Heart left ventricle (tissue), 16 donors: ENCODE data around the gene BAG3. TPM values are rescaled to one million over a fixed set of nuclear protein-coding genes. Genes with fewer than 3 reads are reported as not detected.
A peak's percentile ranks its signal among the peaks of the same experiment; 100 is the strongest.
"Not testable (repeated sequence)": the region's sequence is repeated elsewhere in the genome, so short reads cannot be mapped to it uniquely, and the experiment has no call there.

Experiments
- ATAC-seq, 4 donors: fragments of 200-7000 bp; cut with Tn5 transposase; one replicate each; pipeline ENCODE4 v1.9.1; 2020 to 2022; ENCODE audit warnings: moderate library complexity in 4 of 4, mild to moderate bottlenecking in 3 of 4, moderate number of reproducible peaks in 1 of 4
- DNase-seq, 5 donors: peaks; one replicate each; pipeline ENCODE4 v3.0.0-alpha.2; 2020
- H3K27ac ChIP-seq, 12 donors: fragments of 200-600 bp; sonication (generic) in 4 of 12; one replicate each; pipeline versions ENCODE4 v1.5.0 to v1.8.0; 2016 to 2022; ENCODE audit warnings: mild to moderate bottlenecking in 2 of 12
- H3K27me3 ChIP-seq, 9 donors: fragments of 200-600 bp; sonication (generic) in 2 of 9; one replicate each; pipeline versions ENCODE4 v1.5.1 to v1.8.0; 2016 to 2022; ENCODE audit warnings: mild to moderate bottlenecking in 3 of 9
- H3K36me3 ChIP-seq, 9 donors: fragments of 200-600 bp; sonication (generic) in 2 of 9; one replicate each; pipeline versions ENCODE4 v1.5.0 to v1.8.0; 2018 to 2022; ENCODE audit warnings: mild to moderate bottlenecking in 2 of 9
- H3K4me1 ChIP-seq, 12 donors: fragments of 200-600 bp; sonication (generic) in 4 of 12; one replicate each; pipeline versions ENCODE4 v1.5.0 to v1.8.0; 2016 to 2022; ENCODE audit warnings: mild to moderate bottlenecking in 3 of 12
- H3K4me3 ChIP-seq, 12 donors: fragments of 200-600 bp; sonication (generic) in 4 of 12; one replicate each; pipeline versions ENCODE4 v1.5.0 to v1.8.0; 2017 to 2022; ENCODE audit warnings: mild to moderate bottlenecking in 9 of 12, moderate library complexity in 4 of 12
- H3K9me3 ChIP-seq, 12 donors: fragments of 200-600 bp; sonication (generic) in 4 of 12; one replicate each; pipeline versions ENCODE4 v1.5.0 to v1.8.0; 2016 to 2022; ENCODE audit warnings: mild to moderate bottlenecking in 1 of 12
- CTCF ChIP-seq, 12 donors: fragments of 200-600 bp; sonication (generic) in 4 of 12; IDR thresholded peaks; one replicate each; pipeline versions ENCODE4 v1.5.0 to v1.8.0; 2018 to 2022; ENCODE audit warnings: antibody characterized with exemption in 12 of 12, mild to moderate bottlenecking in 5 of 12
- POLR2A ChIP-seq, 2 donors: fragments of 450-650 bp; IDR thresholded peaks; one replicate each; pipeline ENCODE4 v1.6.1; 2017; ENCODE audit warnings: antibody characterized with exemption in 2 of 2, mild to moderate bottlenecking in 2 of 2, moderate library complexity in 2 of 2
- WGBS, 4 donors: extraction: QIAGEN DNeasy Blood & Tissue Kit in 2 of 4; methylation state at CpG; one replicate each; pipeline versions ENCODE4 v1.1.5 to v1.1.7; 2013 to 2018; 5-methylcytosine and 5-hydroxymethylcytosine counted together
- intact Hi-C, 10 donors: fragments of 100-400 bp; cut with DNase I; formaldehyde crosslinking; loops; one replicate each; pipeline versions ENCODE4 v1.11.1 to v1.14.2; 2022
- polyA plus RNA-seq, 2 donors: library from polyadenylated mRNA; stranded (reverse); fragments of 200-250 nt; gene quantifications; one replicate each; pipeline ENCODE4 v1.2.3, GENCODE V29; 2013
- total RNA-seq, 9 donors: library from RNA; depleted of rRNA in 2 of 9; stranded (reverse); fragments of >200 nt in 2 of 9; fragmentation: NEBNext Ultra II Directional in 3 of 9; extraction: Animal tissue kit (Norgen Biotek cat#: 25700) in 3 of 9; gene quantifications; one replicate each; pipeline versions ENCODE4 v1.1.0 to v1.2.4, GENCODE V29; 2016 to 2023
- donor health status: ischemic (EF 13 %, LVEDD 7.1; RV severe dilation, severe dysfunction).
- donor health status: healthy with polysubstance abuse.
- donor health status: DM: no; HTN: yes; CAD: no.
- donor health status: DM: no; HTN: no; CAD: no.
- donor health status: ischemic (EF 25% LVEDD 6.9; RV normal size, moderate dysfunction).
- donor health status: ischemic (EF 25% LVEDD 5.7; RV mildly dilated, moderate dysfunction).
- donor health status: healthy.
- donor health status: DM: yes; HTN: yes; CAD: no.
- donor health status: ischemic (EF 35%, LVEDD 5.7; RV mildly dilated, moderate dysfunction).
- donor health status: nonischemic (EF 11% LVEDD 7.7; RV severe dilation, severe dysfunction).
- donor health status: DM: yes; HTN: yes; CAD: no.
- donor health status: PGD.
- donor health status: ischemic (EF 29% LVEDD 5.4; RV normal size, mild dysfunction).
- donor health status: nonischemic (EF 23%, LVEDD 6.1; RV moderate dilation, normal function).

The BAG3 gene
- total and polyA plus RNA-seq, 11 donors: 78.8 to 271 (median 141) TPM

- TF ChIP-seq POLR2A (IDR thresholded peaks at IDR 0.05) (no peak), CTCF (IDR thresholded peaks at IDR 0.05) (no peak)
Observed at GRCh38 chr10:119702583-119702982, 51.4 kb downstream of the BAG3 start.

GRCh38 chr10:119703903-119704508, 52.8 kb downstream of the BAG3 start:
- intact Hi-C loops: no loop called here
- H3K36me3 ChIP-seq: no peaks in the 10 kb centered on the region
- H3K4me1 ChIP-seq: peaks cover 0 to 27% (median 0%) of the 10 kb centered on the region in 12 donors
- H3K9me3 ChIP-seq: peaks cover 0 to 7% (median 0%) of the 10 kb centered on the region in 12 donors
- 85 to 88% (median 86%) methylated on average over 9 of the region's 9 CpGs for WGBS, 4 donors
- ATAC-seq (no peak), DNase-seq (no peak)
- TF ChIP-seq CTCF (IDR thresholded peaks at IDR 0.05) (no peak), POLR2A (IDR thresholded peaks at IDR 0.05) (no peak)
- no peak overlapping the region for H3K27ac ChIP-seq
- peaks cover 0 to under 1% (median 0%) of the 10 kb centered on the region in 9 donors for H3K27me3 ChIP-seq
- no peak overlapping the region for H3K4me3 ChIP-seq

More at GRCh38 chr10:119702583-119702982, 51.4 kb downstream of the BAG3 start:
- Histone ChIP-seq H3K36me3 (no peaks in the 10 kb centered on the region), H3K9me3 (peaks cover 0 to 7% (median 0%) of the 10 kb centered on the region in 12 donors), H3K4me3 (no peak overlapping the region), H3K27ac (no peak overlapping the region), H3K4me1 (peaks cover 0 to 27% (median 0%) of the 10 kb centered on the region in 12 donors), H3K27me3 (peaks cover 0 to 4% (median 0%) of the 10 kb centered on the region in 9 donors)
- ATAC-seq (no peak), DNase-seq (no peak)
- intact Hi-C loops: no loop called here
- WGBS, 4 donors: 74 to 89% (median 81%) methylated on average over 2 of the region's 2 CpGs

GRCh38 chr10:119705434-119705831, 54.3 kb downstream of the BAG3 start:
- Histone ChIP-seq H3K36me3 (no peaks in the 10 kb centered on the region), H3K4me1 (peaks cover 0 to 27% (median 0%) of the 10 kb centered on the region in 12 donors), H3K27ac (peak overlapping the region in 1 of 12 donors; percentile 55), H3K9me3 (peaks cover 0 to 7% (median 0%) of the 10 kb centered on the region in 12 donors), H3K4me3 (no peak overlapping the region), H3K27me3 (no peaks in the 10 kb centered on the region)
- DNase-seq (no peak), ATAC-seq (no peak)
- TF ChIP-seq CTCF (IDR thresholded peaks at IDR 0.05): no peak
- no peak for TF ChIP-seq POLR2A (IDR thresholded peaks at IDR 0.05)
- intact Hi-C loops: no loop called here
- WGBS, 4 donors: 86 to 91% (median 87%) methylated on average over 3 of the region's 3 CpGs

GRCh38 chr10:119706521-119707278, 55.5 kb downstream of the BAG3 start:
- Histone ChIP-seq H3K4me3 (no peak overlapping the region), H3K9me3 (peaks cover 0 to 7% (median 0%) of the 10 kb centered on the region in 12 donors), H3K27ac (no peak overlapping the region), H3K27me3 (no peaks in the 10 kb centered on the region), H3K4me1 (peaks cover 0 to 21% (median 0%) of the 10 kb centered on the region in 12 donors), H3K36me3 (no peaks in the 10 kb centered on the region)
- WGBS, 4 donors: 68 to 76% (median 75%) methylated on average over 7 of the region's 7 CpGs
- ATAC-seq (no peak), DNase-seq (no peak)
- intact Hi-C loops: no loop called here
- TF ChIP-seq POLR2A (IDR thresholded peaks at IDR 0.05) (no peak), CTCF (IDR thresholded peaks at IDR 0.05) (no peak)

- 81 to 89% (median 87%) methylated on average over 5 of the region's 5 CpGs for WGBS, 4 donors
- H3K9me3 ChIP-seq, DNase-seq, H3K27me3 ChIP-seq, intact Hi-C loops, H3K36me3 ChIP-seq, H3K4me3 ChIP-seq, H3K27ac ChIP-seq, ATAC-seq: not testable (repeated sequence)
- peaks cover 0 to 21% (median 0%) of the 10 kb centered on the region in 12 donors for H3K4me1 ChIP-seq
Observed at GRCh38 chr10:119707331-119707730, 56.2 kb downstream of the BAG3 start.

GRCh38 chr10:119710935-119711334, 59.8 kb downstream of the BAG3 start:
- H3K4me1 ChIP-seq, H3K4me3 ChIP-seq, H3K9me3 ChIP-seq, H3K27ac ChIP-seq, H3K27me3 ChIP-seq, ATAC-seq, DNase-seq, intact Hi-C loops, H3K36me3 ChIP-seq: not testable (repeated sequence)
- WGBS, 4 donors: 67 to 79% (median 74%) methylated on average over 1 of the region's 1 CpG
